CD8-positive, alpha-beta memory T cell (primary cell): ENCODE results near the gene NUDT16L1. TPM values are rescaled to one million over a fixed set of nuclear protein-coding genes. Genes with fewer than 3 reads are reported as not detected.

ENCODE experiments used
- CTCF ChIA-PET: fragments of 350-600 bp; sonication (Branson Sonifier 250); formaldehyde crosslinking; loops from one replicate; lab custom pipeline; 2021; ENCODE audit warnings: antibody characterized with exemption; lab: Charles Lee
- POLR2A ChIA-PET: fragments of 350-600 bp; sonication (Branson Sonifier 250); formaldehyde crosslinking; loops from one replicate; lab custom pipeline; 2021; ENCODE audit warnings: antibody characterized with exemption; lab: Charles Lee
- DNase-seq, 5 donors: peaks; one replicate each; pipeline versions ENCODE4 v3.0.0 to v3.0.0-alpha.2; 2020 to 2022; ENCODE audit warnings: mixed read lengths in 1 of 5
- H3K27ac ChIP-seq: one replicate; pipeline ENCODE4 v1.7.0; 2013; ENCODE audit warnings: low read depth, mild to moderate bottlenecking, low read length, moderate library complexity
- H3K27me3 ChIP-seq: 2 replicates; pipeline ENCODE4 v1.7.0; 2013; ENCODE audit warnings: low read length, mild to moderate bottlenecking; ENCODE audit not compliant: insufficient read depth, poor library complexity, severe bottlenecking
- H3K36me3 ChIP-seq: 2 replicates; pipeline ENCODE4 v1.7.0; 2013; ENCODE audit warnings: mild to moderate bottlenecking, low read length, moderate library complexity; ENCODE audit not compliant: insufficient read depth
- H3K4me1 ChIP-seq: 2 replicates; pipeline ENCODE4 v1.7.0; 2013; ENCODE audit warnings: mild to moderate bottlenecking, low read length, moderate library complexity; ENCODE audit not compliant: insufficient read depth
- H3K4me3 ChIP-seq: 2 replicates; pipeline ENCODE4 v1.7.0; 2013; ENCODE audit warnings: mild to moderate bottlenecking, low read length
- H3K9me3 ChIP-seq: 2 replicates; pipeline ENCODE4 v1.7.0; 2013; ENCODE audit warnings: mild to moderate bottlenecking, low read length
- H3K27ac Mint-ChIP-seq, 8 donors: one replicate each; pipeline ENCODE4 v1.8.0; 2020 to 2021; ENCODE audit warnings: mixed read lengths in 8 of 8, mild to moderate bottlenecking in 6 of 8, inconsistent platforms in 3 of 8, moderate library complexity in 3 of 8
- H3K27me3 Mint-ChIP-seq, 2 donors: one replicate each; pipeline ENCODE4 v1.8.0; 2020 to 2021; ENCODE audit warnings: mixed read lengths in 2 of 2, mild to moderate bottlenecking in 1 of 2, moderate library complexity in 1 of 2
- H3K36me3 Mint-ChIP-seq, 3 donors: one replicate each; pipeline ENCODE4 v1.8.0; 2020 to 2021; ENCODE audit warnings: mixed read lengths in 3 of 3, inconsistent platforms in 1 of 3, mild to moderate bottlenecking in 1 of 3
- H3K4me1 Mint-ChIP-seq, 3 donors: one replicate each; pipeline ENCODE4 v1.8.0; 2020 to 2021; ENCODE audit warnings: mixed read lengths in 3 of 3, inconsistent platforms in 1 of 3, mild to moderate bottlenecking in 1 of 3
- H3K4me3 Mint-ChIP-seq, 7 donors: one replicate each; pipeline ENCODE4 v1.8.0; 2020 to 2021; ENCODE audit warnings: mixed read lengths in 7 of 7, mild to moderate bottlenecking in 6 of 7, moderate library complexity in 4 of 7, inconsistent platforms in 2 of 7
- H3K9me3 Mint-ChIP-seq, 5 donors: one replicate each; pipeline ENCODE4 v1.8.0; 2020 to 2022; ENCODE audit warnings: mixed read lengths in 5 of 5, mild to moderate bottlenecking in 3 of 5, moderate library complexity in 2 of 5, inconsistent platforms in 1 of 5
- polyA plus RNA-seq: library from polyadenylated mRNA; unstranded; fragments of 300-500 nt; fragmentation: Illumina TruSeq; gene quantifications from one replicate; pipeline ENCODE4 v1.2.3, GENCODE V29; 2021
- total RNA-seq, 2 experiments: library from RNA; stranded (reverse); gene quantifications; one replicate each; pipeline ENCODE4 v1.2.3, GENCODE V29; 2021

Gene NUDT16L1
- total and polyA plus RNA-seq, 3 experiments from 2014 or later, result 40.6 to 89.2 (median 47.7) TPM

GRCh38 chr16:4678596-4678995, 14.8 kb upstream of the NUDT16L1 start:
- no peak overlapping the region for H3K4me3 Mint-ChIP-seq
- POLR2A ChIA-PET, result no interaction called here
- H3K9me3 Mint-ChIP-seq, result no peaks in the 10 kb centered on the region
- H3K4me1 Mint-ChIP-seq, result peaks cover 20 to 40% (median 21%) of the 10 kb centered on the region in 3 donors
- H3K4me1 ChIP-seq, result peaks cover 23% of the 10 kb centered on the region
- H3K27ac ChIP-seq, result no peak overlapping the region
- DNase-seq, result no peak
- no peak overlapping the region for H3K4me3 ChIP-seq
- H3K27ac Mint-ChIP-seq, result peak overlapping the region in 7 of 8 donors; percentile 15 to 94 (median 85)
- H3K27me3 ChIP-seq, result no peaks in the 10 kb centered on the region
- H3K9me3 ChIP-seq, result no peaks in the 10 kb centered on the region
- CTCF ChIA-PET, result no interaction called here
- H3K27me3 Mint-ChIP-seq, result peaks cover 0 to 2% of the 10 kb centered on the region in 2 donors
- H3K36me3 ChIP-seq, result peaks cover 6% of the 10 kb centered on the region
- H3K36me3 Mint-ChIP-seq, result peaks cover 0 to 50% (median 4%) of the 10 kb centered on the region in 3 donors

DNA sequence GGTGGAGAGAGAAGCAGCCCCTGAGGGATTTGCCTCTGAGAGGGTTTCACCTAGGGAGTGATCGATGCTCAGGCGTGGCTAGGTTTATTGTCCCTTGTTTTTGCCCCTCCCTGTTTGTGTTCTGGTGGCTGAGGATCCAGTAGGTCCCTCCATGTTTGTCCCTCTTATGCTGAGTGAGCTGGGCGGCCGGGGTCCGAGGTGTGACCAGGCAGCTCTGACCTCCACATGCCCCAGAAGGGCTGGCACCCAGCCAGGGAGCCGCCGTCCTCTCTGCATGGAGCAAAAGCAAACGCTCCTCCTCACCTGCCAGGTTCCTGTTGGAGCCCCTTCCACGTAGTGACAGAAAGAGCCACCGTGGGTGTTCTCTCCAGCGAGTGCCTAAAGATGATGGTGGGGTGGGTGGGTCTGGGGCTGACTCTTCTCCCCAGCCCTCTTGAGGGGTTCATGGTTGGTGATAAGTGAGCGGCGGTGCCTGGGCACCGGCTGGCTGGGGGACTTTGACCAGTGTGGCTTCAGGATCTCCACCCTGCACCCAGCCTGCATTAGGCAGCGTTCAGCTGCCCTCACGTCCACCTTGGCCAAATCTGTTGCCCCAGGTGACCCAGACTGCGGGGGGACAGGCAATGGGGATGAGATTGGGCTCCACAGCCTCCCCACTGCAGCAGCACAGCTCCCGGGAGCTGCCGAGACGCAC, 14.1 kb upstream of the NUDT16L1 start:
- H3K36me3 Mint-ChIP-seq, result peaks cover 0 to 50% (median 4%) of the 10 kb centered on the region in 3 donors
- Histone ChIP-seq H3K9me3 (no peaks in the 10 kb centered on the region), H3K4me3 (no peak overlapping the region), H3K27ac (no peak overlapping the region), H3K4me1 (peaks cover 23% of the 10 kb centered on the region), H3K27me3 (no peaks in the 10 kb centered on the region), H3K36me3 (peaks cover 7% of the 10 kb centered on the region)
- DNase-seq, result peak in 1 of 5 donors; percentile 40
- ChIA-PET POLR2A (no interaction called here), CTCF (no interaction called here)
- H3K4me1 Mint-ChIP-seq, result peaks cover 20 to 40% (median 21%) of the 10 kb centered on the region in 3 donors
- H3K9me3 Mint-ChIP-seq, result no peaks in the 10 kb centered on the region
- peak overlapping the region in 5 of 8 donors; percentile 33 to 85 (median 75) for H3K27ac Mint-ChIP-seq
- no peak overlapping the region for H3K4me3 Mint-ChIP-seq
- peaks cover 0 to 2% of the 10 kb centered on the region in 2 donors for H3K27me3 Mint-ChIP-seq

DNA sequence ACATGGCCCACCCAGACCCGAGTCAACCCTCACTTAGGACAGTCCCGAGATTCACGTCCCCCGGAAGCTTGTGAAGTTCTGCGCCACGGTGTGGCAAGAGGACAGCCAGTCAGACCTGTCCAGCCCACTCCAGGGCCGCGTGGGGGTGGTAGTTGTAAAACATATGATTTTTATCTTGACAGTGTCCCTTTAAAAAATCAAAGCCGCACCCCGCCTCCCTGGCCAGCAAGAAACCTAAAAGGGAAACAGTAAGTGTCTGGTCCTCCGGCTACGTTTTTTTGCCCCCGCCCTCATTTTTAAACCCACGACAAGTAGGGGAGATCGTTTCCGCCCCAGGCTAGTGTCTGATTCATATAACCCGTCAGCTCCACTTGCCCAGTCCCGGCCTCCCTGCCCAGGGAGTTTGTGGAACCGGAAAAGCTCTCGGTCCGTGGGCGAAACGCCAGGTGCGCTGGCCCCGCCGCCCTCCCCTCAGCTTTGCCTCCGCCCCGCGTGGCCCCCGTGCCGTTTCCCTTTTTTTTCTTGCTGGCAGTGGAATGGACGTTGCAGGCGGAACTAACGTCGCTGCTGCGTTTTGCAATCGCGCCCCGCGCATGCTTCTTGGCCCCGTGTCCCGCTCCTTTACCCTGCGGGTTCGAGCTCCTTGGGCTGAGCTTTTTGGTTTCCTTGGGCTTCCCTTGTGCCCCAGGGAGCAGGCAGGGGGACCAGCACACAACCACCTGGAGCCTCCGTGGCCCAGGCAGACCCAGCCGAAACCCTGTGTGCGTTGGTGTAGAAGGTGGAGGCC, 13.3 kb upstream of the NUDT16L1 start:
- H3K9me3 ChIP-seq, result no peaks in the 10 kb centered on the region
- Mint-ChIP-seq H3K4me3 (no peak overlapping the region), H3K9me3 (no peaks in the 10 kb centered on the region), H3K27ac (peak overlapping the region in 4 of 8 donors; percentile 50 to 90 (median 64)), H3K36me3 (peaks cover 0 to 57% (median 4%) of the 10 kb centered on the region in 3 donors), H3K27me3 (peaks cover 0 to 2% of the 10 kb centered on the region in 2 donors), H3K4me1 (peaks cover 20 to 40% (median 21%) of the 10 kb centered on the region in 3 donors)
- no peak for DNase-seq
- H3K27me3 ChIP-seq, result no peaks in the 10 kb centered on the region
- H3K4me3 ChIP-seq, result no peak overlapping the region
- H3K4me1 ChIP-seq, result peaks cover 23% of the 10 kb centered on the region
- ChIA-PET CTCF (no interaction called here), POLR2A (no interaction called here)
- peaks cover 7% of the 10 kb centered on the region for H3K36me3 ChIP-seq
- H3K27ac ChIP-seq, result no peak overlapping the region

- Histone ChIP-seq H3K27me3 (no peaks in the 10 kb centered on the region), H3K4me3 (no peak overlapping the region), H3K4me1 (peaks cover 16% of the 10 kb centered on the region), H3K36me3 (peaks cover 7% of the 10 kb centered on the region), H3K27ac (no peak overlapping the region), H3K9me3 (no peaks in the 10 kb centered on the region)
- Mint-ChIP-seq H3K27me3 (peaks cover 0 to 2% of the 10 kb centered on the region in 2 donors), H3K4me1 (peaks cover 14 to 31% (median 16%) of the 10 kb centered on the region in 3 donors), H3K9me3 (no peaks in the 10 kb centered on the region), H3K27ac (peak overlapping the region in 3 of 8 donors; percentile 60 to 90 (median 64)), H3K36me3 (peaks cover 0 to 63% (median 4%) of the 10 kb centered on the region in 3 donors), H3K4me3 (no peak overlapping the region)
- no peak for DNase-seq
- POLR2A ChIA-PET, result no interaction called here
- CTCF ChIA-PET, result no interaction called here
Observed at GRCh38 chr16:4680673-4681470, 12.5 kb upstream of the NUDT16L1 start.

DNA sequence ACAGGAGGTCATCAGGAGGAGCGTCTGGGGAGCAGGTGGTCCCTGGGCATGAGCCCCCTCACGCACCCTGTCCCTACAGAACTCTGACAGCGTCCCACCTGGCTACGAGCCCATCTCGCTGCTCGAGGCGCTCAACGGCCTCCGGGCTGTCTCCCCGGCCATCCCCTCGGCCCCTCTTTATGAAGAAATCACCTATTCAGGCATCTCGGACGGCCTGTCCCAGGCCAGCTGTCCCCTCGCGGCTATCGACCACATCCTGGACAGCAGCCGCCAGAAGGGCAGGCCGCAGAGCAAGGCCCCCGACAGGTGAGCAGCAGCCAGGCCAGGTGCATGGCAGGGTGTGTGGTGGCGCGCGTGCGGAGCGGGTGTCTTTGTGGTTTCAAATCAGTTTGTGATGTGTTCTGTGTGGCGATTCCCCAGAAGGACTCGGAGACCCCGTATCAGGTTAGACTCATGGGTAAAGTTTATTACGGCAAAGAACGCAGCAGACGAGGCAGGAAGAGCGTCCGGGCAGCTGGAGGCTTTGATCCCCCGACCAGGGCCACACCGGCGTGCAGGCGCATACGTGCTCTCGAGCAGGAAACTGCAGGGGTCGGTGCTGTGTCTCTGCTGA, 11.8 kb upstream of the NUDT16L1 start:
- no peak overlapping the region for H3K27ac ChIP-seq
- H3K4me3 Mint-ChIP-seq, result peak overlapping the region in 2 of 7 donors; percentile 19 to 65
- peaks cover 8% of the 10 kb centered on the region for H3K4me1 ChIP-seq
- H3K4me1 Mint-ChIP-seq, result peaks cover 7 to 24% (median 9%) of the 10 kb centered on the region in 3 donors
- H3K27me3 ChIP-seq, result no peaks in the 10 kb centered on the region
- DNase-seq, result peak in 1 of 5 donors; percentile 33
- H3K9me3 Mint-ChIP-seq, result no peaks in the 10 kb centered on the region
- no peaks in the 10 kb centered on the region for H3K27me3 Mint-ChIP-seq
- H3K36me3 Mint-ChIP-seq, result peaks cover 0 to 65% (median 4%) of the 10 kb centered on the region in 3 donors
- H3K36me3 ChIP-seq, result peaks cover 7% of the 10 kb centered on the region
- ChIA-PET POLR2A (no interaction called here), CTCF (interaction anchor here (1.4 to 1.6 kb wide), 2 partner anchors 14 to 65 kb away, joined by 3 to 5 read pairs; no protein-coding TSS in a partner anchor)
- H3K9me3 ChIP-seq, result no peaks in the 10 kb centered on the region
- H3K27ac Mint-ChIP-seq, result peak overlapping the region in 2 of 8 donors; percentile 48 to 81
- no peak overlapping the region for H3K4me3 ChIP-seq

DNA sequence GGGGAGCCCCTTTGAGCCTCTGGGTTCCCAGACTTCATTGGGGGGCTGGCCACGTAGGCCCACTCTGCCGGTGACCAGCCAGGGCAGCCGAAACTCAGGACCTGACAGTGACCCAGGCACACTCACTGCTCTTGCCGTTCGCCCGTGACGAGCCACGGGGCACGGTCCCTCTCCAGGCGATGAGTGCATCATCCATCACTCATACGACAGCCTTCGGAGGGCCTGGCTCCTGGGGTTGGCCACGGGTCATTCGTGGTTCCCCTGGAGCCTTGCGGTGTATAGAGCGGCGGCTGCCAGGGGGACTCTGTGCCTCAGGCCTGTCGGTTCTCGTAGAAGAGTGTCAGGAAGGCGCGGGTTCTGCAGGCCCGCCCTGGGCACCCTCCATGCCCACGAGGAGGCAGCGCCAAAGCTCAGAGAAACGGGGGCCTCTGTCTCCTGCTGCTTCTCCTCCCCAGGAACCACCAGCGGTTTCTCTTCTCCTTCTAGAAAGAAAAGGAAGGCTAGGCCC, 11.2 kb upstream of the NUDT16L1 start:
- peaks cover 1 to 19% (median 3%) of the 10 kb centered on the region in 3 donors for H3K4me1 Mint-ChIP-seq
- no peak overlapping the region for H3K4me3 Mint-ChIP-seq
- H3K27me3 Mint-ChIP-seq, result no peaks in the 10 kb centered on the region
- H3K4me1 ChIP-seq, result peaks cover 3% of the 10 kb centered on the region
- H3K27ac ChIP-seq, result no peak overlapping the region
- H3K9me3 ChIP-seq, result no peaks in the 10 kb centered on the region
- ChIA-PET POLR2A (no interaction called here), CTCF (interaction anchor here (1.4 to 1.7 kb wide), 3 partner anchors 12 to 65 kb away, joined by 3 to 5 read pairs (median 5); partner anchors contain the start of gene NUDT16L1)
- H3K36me3 ChIP-seq, result peaks cover 7% of the 10 kb centered on the region
- peaks cover 0 to 67% (median 4%) of the 10 kb centered on the region in 3 donors for H3K36me3 Mint-ChIP-seq
- H3K27me3 ChIP-seq, result no peaks in the 10 kb centered on the region
- DNase-seq, result no peak
- H3K27ac Mint-ChIP-seq, result no peak overlapping the region
- H3K9me3 Mint-ChIP-seq, result no peaks in the 10 kb centered on the region
- H3K4me3 ChIP-seq, result no peak overlapping the region

DNA sequence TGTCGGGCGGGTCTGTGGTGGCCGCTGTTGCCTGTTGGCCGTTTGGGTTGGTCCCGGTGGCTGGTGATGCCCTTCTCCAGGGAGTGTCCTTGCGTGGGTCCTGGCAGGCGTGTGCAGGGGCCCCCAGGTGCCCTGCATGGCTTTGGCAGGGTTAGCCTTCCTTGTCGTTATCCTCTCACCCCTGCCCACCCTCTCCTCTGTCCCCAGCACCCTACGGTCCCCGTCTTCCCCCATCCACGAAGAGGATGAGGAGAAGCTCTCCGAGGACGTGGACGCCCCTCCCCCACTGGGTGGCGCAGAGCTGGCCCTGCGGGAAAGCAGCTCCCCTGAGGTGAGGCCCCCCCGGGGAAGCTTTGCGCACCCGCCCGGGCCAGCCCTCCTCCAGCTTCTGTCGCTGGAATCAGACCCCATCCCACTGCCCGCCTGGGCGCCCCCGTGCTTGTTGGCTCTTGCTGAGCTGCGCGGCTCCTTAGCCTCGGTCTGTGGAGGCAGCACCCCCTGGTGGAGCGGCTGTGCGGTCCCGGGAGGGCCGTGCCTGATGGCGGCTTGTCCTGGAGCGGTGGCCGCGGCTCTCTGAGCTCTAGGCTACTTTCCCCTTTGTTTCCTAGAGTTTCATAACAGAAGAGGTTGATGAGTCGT, 10.6 kb upstream of the NUDT16L1 start:
- no peak overlapping the region for H3K4me3 ChIP-seq
- no peaks in the 10 kb centered on the region for H3K27me3 ChIP-seq
- H3K36me3 Mint-ChIP-seq, result peaks cover 0 to 71% (median 4%) of the 10 kb centered on the region in 3 donors
- CTCF ChIA-PET, result interaction anchor here (1.4 to 1.7 kb wide), 3 partner anchors 11 to 66 kb away, joined by 3 to 5 read pairs (median 5); partner anchors contain the start of gene NUDT16L1
- H3K36me3 ChIP-seq, result peaks cover 7% of the 10 kb centered on the region
- no peaks in the 10 kb centered on the region for H3K9me3 ChIP-seq
- H3K4me1 ChIP-seq, result no peaks in the 10 kb centered on the region
- H3K9me3 Mint-ChIP-seq, result no peaks in the 10 kb centered on the region
- peaks cover 0 to 13% (median 3%) of the 10 kb centered on the region in 3 donors for H3K4me1 Mint-ChIP-seq
- no peaks in the 10 kb centered on the region for H3K27me3 Mint-ChIP-seq
- DNase-seq, result peak in 1 of 5 donors; percentile 42
- H3K27ac ChIP-seq, result no peak overlapping the region
- no peak overlapping the region for H3K4me3 Mint-ChIP-seq
- POLR2A ChIA-PET, result no interaction called here
- peak overlapping the region in 1 of 8 donors; percentile 44 for H3K27ac Mint-ChIP-seq
